Smooth muscle cell of the brain vasculature (primary cell): Measurements from ENCODE around the gene SNX13.
"Not testable (repeated sequence)": the region's sequence is repeated elsewhere in the genome, so short reads cannot be mapped to it uniquely, and the experiment has no call there.

Experiments
- DNase-seq: peaks from one replicate; pipeline ENCODE4 v3.0.0-alpha.2; 2012; ENCODE audit warnings: low read depth, low spot score

SNX13 gene

DNA sequence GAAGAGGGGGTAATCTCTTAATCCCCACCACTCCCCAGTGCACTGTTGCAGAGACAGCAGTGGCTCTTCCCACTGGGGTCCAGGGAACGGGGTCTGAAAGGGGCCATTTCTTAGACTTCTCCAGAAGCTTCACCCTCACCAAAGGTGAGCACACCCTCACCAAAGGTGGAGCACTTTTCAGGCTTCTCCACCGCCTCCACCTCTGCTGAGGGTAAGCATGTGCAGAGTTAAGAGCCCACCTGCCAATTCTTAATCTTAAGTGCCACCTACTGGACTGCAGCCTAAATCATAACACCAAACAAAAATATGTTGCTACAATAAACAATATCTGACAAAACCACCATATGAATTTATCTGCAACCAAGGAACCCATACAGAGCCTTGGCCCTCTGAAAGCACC lies 27.0 kb downstream of the SNX13 start:
- DNase-seq = no peak

DNA sequence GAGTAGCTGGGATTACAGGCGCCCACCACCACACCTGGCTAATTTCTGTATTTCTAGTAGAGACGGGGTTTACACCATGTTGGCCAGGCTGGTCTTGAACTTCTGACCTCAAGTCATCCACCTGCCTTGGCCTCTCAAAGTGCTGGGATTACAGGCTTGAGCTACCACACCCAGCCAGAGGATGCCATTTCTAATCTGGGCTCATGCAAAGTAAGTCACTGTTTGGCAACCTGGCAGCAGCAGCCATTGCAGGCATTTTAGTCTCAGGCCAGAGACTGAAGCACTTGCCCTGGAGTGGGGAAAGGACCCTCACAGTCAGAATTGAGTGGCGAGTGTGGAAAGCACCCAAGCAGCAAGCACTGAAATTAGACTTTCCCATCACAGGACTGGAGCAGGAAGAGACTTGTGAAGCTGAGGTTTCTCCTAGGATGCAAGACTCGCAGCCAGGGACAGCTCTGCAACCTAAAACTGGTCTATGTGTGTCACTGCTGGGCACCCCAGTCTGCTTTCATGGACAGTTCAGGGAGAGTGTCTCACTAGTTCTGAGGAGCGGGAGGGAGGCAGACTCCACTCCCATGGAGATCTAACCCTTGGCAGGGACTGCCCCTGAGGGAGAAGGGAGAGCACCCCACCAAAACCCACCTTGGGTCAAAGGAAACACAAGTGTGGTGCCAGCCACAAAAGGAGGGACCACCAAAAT lies 27.6 kb downstream of the SNX13 start:
- DNase-seq = no peak

DNA sequence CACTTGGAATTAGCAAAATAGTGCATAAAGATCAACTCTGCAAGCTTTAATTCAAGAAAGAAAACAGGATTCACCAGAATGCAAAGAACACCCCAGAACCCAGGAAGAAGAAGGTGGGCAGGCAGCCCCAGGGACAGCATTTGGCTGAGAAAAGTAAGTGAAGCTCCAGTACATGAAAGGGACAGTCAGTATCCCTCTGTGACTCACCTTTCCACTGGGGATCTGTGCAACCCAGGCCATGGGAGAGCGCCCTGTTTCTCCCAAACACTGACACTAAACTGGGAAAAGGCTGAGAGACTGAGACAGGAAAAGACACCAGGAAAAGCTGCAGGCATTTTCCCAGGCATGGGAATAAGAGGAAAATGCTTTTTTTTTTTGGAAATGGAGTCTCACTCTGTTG lies 28.2 kb downstream of the SNX13 start:
- DNase-seq = no peak

DNA sequence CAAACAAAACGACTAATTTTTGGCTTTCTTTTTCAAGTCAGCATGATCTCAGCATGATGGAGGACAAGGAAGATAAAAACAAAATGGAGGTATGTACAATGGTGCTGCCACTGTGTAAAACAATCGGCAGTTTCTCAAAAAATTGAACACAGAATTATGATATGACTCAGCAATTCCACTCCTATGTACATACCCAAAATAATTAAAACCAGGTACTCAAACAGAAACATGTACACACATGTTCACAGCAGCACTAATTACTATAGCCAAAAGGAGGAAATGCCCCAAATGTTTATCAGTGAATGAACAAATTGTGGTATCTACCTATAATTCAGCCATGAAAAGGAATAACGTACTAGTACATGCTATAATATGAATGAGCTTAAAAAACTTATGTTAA lies 29.9 kb downstream of the SNX13 start:
- DNase-seq = no peak

DNA sequence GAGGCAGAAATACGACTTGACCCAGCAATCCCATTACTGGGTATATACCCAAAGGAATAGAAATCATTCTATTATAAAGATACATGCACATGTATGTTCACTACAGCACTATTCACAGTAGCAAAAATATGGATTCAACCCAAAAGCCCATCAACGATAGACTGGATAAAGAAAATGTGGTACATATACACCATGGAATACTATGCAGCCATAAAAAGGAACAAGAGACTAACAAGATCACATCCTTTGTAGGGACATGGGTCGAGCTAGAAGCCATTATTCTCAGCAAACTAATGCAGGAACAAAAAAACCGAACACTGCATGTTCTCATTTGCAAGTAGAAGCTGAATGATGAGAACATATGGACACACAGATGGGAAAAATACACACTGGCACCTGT lies 31.0 kb downstream of the SNX13 start:
- not testable (repeated sequence) for DNase-seq

DNA sequence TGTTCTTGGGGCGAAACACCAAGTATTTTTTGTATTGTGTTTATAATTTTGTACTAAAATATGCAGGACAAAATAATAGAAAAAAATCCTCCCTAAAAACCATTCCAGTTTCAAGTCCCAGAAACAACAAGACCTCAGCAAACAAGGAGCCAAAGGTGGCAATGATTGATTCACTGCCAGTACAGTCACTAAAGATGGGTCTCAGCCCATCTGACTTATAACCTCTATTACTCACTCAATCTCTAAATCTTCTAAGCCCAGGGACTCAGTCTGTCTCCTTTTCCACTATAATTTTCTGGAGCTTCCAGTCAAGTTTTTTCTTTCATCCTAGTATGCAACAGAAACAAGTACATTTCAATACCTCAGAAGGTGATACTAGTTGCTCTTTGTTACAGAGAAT lies 33.3 kb downstream of the SNX13 start:
- no peak for DNase-seq

DNA sequence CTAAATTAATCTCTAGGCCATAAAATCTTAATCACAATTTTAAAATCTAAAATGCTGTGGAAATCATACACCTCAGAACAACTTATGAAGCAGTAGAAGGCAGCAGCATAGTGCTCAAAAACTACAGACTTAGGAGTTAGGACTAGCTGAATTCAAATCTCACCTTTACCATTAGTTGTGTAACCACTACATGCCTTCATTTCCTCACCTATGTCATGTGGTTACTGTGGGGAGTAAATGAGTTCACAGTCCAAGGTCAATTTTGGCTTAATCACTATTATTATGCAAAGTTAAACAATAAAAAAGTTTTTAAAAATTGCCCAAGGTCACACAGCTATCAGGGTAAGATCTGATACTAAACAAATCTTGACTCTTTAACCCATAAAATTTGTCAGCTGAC lies 37.0 kb downstream of the SNX13 start:
- no peak for DNase-seq

DNA sequence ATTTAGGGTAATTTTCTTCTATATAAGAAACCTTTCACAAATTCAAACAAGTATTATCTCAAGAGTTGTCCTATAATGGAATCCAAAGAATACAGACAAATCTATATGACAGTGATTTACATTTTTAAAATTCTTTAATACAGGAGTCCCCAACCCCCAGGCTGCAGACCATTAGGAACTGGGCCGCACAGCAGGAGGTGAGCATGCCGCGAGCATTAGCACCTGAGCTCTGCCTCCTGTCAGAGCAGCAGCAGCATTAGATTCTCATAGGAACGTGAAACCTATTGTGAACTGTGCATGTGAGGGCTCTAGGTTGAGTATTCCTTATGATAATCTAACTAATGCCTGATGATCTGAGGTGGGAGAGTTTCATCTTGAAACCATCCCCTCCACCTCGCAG lies 37.7 kb downstream of the SNX13 start:
- DNase-seq = no peak

DNA sequence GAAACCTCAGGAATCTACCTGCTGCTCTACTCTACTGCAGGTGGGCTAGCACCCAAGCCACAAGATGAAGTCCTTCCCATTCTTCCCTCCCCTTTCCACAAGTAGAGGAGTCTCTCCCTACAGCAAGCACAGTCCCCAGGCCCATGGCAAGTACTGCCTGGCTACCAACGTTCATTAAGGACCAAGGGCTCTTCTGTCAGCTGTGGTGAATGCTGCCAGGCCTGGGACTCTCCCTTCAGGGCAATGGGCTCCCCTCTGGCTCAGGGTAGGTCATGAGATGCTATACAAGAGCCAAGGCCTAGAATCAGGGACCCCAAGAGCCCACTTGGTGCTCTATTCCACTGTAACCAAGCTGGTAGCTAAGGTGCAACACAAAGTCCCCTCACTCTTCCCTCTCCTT lies 39.8 kb downstream of the SNX13 start:
- DNase-seq = no peak

DNA sequence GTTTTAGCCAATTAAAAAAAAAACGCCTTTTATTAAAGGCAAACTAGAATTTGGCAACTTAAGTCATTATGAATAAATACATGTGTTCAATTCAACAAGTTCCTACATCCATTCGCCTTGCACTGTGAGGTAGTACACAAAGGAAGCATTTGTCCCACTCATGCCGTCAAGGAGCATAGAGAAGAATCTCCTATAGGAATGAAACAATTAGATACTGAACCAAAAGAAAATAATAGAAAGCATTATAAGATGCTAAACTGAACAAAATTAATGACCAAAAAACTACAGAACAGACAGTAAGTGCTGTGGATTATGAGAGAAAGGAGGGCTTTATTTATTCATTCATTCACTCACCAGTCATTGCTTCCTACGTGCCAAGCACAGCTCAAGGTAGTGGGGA lies 42.2 kb downstream of the SNX13 start:
- no peak for DNase-seq

DNA sequence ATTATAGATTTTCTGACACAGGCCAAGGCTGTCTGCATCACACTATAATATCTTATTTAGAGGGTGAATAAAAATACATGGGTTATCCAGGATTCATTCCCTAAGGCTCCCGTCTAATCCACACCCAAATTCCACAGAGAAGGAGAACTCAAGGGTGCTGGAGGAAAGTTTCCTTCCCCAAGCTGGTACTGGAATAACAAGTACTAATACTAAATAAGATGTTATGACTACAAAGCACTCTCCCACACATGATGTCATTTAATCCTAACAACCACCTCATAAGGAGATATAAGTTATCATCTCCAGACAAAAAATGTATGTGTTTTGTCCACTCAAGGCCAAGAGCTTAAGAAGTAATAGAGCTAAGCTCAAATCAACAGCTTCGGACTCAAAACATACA lies 53.0 kb downstream of the SNX13 start:
- DNase-seq = no peak

DNA sequence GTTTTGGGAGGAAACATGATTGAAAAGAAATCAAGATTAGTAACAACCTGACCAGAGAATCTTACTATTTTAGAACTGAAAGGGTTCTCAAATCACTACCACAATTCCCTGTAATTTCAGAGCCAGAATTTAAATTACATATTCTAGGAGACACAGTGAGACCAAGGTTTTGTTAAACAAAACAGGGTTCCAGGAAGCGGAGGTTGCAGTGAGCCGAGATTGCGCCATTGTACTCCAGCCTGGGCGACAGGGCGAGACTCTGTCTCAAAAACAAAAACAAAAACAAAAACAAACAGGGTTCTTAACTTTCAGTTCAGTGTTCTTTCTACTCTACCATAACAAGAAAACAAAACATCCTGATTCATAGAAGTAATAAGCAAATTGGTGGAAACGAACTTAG lies 57.6 kb downstream of the SNX13 start:
- no peak for DNase-seq

DNA sequence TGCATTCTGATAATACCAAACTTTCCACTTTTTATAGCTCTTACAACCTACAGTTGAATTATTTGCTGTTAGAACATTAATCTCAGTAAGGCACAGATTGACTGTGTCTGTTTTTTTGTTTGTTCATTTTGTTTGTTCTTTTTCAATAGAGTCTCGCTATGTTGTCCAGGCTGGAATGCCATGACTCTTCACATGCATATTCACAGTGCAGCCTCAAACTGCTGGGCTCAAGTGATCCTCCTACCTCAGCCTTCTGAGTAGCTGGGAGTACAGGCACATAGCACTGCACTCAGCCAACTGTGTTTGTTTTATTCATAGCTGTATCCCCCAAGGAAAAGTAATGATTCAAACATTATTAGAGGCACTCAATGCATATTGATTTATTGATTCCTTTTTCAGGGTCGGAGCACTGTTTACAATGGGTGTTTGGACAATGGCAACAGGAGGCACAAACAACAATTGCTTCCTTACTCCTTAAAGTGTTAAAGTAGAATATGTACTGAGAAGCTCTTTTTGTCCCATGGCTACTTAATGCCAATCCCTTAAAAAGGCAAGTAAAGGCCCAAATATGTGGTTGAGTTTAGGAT lies 61.1 kb downstream of the SNX13 start:
- DNase-seq = no peak

DNA sequence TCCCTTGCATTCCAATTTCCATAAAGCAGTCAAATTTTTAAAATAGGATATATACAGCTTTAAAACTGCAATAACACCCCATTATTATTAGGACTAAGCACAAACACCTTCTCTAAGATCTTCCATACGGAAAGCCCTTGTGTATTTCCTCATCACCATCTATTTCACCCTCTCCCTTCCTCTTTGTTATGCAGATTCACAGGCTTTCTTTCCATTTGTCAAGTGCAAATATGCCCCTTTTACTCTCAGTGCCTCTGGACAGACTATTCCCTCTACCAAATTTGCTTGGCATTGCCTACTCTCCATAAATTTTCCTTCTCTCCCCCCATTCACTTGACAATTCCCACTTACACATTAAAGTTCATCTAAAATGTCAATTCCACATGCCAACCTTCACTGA lies 61.7 kb downstream of the SNX13 start:
- no peak for DNase-seq

DNA sequence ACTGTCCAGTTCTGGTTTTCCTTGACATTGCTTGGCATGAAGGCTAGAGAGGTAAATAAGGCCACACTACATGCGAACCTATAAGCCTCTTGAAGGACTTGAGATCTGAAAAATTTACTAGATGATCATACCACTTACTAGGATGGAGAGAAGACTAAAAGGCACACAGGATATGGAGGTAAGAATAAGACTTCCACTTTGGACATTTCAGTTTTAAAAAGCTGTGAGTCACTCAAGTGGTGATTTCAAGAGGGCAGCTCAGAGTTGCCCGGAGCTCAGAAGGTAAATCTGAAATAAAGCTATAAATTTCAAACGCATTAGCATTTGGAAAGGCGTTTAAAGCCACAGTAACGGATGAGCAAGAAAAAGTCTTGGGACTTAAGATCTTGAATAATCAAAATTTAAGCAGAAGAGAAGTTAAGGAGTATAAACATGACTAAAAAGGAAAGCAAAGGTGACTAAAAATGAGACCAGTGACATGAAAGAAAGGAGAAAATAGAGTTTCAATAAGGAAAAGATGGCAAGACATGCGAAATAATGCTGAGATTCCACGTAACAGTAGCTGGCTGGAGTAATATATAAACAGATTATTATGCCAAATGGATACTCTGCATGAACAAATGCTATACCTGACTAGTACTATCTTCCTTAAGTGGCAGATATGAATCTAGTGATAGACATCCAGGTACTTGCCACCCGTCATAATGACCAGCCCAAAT lies 68.3 kb downstream of the SNX13 start:
- DNase-seq = no peak

DNA sequence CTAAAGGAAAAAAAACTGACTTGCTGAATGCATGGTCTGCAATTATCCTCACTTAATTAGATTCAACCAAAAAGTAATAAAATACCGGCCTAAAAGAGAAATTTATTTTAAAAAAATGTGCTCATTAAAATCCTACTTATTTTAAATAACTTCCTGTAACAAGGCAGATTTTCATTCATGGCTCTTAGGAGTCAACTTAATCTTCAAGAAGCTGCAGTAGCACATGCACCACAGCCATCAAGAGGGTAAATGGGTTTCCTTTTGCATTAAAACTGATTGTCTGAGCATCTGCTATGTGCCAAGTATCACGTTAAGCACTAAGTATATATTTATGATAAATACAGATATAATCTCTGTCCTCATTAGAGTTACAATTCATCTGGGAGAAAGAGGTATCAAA lies 69.9 kb downstream of the SNX13 start:
- no peak for DNase-seq

DNA sequence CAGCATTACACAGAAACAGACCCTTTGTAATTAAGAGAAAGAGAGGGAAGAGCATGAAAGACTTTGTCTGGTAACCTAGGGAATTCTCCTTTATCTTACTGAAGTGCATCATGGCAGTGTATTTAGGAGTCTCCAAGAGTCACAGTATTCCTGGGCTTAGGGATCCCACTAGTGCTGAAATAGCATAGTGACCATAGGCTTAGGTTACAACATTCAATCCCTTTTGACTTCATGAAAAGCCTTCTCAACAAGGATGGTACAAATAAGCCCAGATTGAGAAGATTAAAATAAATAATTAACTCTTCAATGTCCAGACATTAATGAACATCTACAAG lies 76.5 kb downstream of the SNX13 start:
- no peak for DNase-seq

DNA sequence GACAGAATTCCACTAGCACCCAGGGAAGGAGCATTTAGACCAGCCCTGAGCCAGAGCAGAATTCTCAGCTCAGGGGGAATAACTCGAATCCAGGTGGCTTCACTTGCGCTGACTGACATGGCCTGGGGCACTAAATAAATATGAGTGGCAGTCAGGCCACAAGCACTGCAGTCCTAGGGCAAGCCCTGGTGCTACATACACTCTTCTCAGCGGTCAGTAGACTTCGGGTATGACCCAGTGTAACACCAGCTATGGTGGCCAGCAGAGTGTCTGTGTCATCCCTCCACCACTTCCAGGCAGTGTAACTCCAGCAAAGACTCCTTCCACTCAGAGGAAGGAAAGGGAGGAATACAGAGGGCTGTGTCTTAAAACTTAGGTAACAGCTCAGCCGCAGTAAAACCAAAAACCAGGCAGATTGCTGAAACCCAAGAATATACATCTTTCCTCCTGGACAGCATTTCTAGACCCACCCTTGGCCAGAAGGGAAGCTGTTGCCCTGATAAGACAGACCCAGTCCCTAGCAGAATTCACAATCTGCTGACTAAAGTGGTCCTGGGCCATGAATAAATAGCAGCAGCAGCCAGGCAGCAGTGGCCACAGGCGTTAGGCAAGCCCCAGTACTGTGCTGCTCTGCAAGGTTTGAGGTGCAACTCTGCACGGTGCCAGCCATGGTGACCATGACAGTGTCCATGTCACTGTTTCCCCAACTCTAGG lies 77.0 kb downstream of the SNX13 start:
- no peak for DNase-seq

DNA sequence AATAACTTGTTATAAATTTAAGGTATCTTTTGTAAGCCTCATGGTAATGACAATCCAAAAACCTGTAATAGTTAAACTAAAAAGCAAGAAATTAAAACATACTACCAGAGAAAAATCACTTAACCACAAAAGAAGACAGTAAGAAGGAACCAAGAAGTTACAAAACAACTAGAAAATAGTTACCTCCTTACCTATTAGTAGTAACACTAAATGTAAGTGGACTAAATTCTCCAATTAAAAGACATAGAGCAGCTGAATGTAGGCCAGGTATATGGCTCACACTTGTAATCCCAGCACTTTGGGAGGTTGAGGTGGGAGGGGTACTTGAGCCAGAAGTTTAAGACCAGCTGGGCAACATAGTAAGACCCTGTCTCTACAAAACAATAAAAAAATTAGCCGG lies 84.0 kb downstream of the SNX13 start:
- DNase-seq = no peak

DNA sequence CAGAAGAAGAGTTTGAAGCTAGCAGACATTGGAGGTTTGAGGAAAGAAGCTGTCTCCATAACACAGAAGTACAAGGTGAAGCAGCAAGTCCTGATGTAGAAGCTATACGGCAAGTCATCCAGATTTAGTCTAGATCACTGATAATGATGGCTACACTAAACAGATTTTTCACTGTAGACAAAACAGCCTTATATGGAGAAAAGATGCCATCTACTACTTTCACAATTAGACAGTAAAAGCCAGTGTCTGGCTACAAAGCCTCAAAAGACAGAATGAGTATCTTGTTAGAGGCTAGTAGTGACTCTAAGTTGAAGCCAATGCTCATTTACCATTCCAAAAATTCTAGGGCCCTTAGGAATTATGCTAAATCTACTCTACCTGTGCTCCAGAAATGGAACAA lies 85.1 kb downstream of the SNX13 start:
- no peak for DNase-seq

DNA sequence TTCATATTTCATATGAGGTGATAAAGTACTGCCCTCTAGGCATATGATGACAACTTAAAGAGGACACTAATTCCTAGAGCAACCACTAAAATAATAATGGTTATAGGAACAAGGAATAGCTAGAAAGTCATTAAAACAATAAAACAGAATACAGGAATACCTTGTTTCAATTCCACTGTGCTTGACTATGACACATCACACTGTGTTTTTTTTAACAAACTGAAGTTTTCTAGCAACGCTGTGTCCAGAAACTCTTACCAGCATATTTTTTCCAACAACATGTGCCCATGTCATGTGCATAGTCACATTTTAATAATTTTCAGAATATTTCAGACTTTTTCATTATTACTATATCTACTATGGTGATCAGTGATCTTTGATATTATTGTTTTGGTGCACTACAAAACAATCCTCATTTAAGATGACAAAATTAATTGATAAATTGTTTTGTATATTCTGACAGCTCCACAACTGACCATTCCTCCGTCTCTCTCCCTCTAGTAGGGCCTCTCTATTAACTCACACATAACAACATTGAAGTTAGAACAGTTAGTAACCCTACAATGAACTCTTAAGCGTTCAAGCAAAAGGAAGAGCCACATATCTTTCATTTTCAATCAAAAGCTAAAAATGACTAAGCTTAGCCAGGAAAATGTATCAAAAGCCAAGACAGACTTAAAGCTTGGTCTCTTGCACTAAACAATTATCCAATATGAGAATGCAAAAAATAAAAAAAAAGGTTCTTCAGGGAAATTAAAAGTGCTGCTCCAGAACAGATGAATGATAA lies 85.8 kb downstream of the SNX13 start:
- no peak for DNase-seq

DNA sequence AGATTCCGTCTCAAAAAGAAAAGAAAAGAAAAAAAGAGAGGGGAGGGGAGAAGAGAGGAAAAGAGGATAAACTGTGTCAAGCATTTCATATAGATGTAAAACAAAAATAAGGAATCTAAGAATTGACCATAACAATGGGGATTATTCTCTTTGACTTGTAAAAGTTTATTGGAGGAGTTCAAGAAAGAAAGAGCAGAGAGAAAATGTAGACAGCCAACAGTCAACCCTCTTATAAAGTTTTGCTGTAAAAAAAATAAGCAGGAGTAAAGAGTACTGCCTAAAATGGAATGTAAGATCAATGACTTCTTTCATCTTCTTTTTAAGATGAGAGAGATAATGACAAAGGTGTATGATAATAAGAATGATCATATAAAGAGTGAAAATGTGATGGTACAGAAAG lies 87.9 kb downstream of the SNX13 start:
- DNase-seq = no peak
